CD4-positive, alpha-beta T cell treated with Interleukin-17A for 4 hours (primary cell): Measurements from ENCODE around the gene PIGL.
"Not testable (repeated sequence)": the region's sequence is repeated elsewhere in the genome, so short reads cannot be mapped to it uniquely, and the experiment has no call there.

Experiments used
- DNase-seq: peaks from one replicate; pipeline ENCODE4 v3.0.0-alpha.2; 2020; ENCODE audit warnings: mixed read lengths

Gene PIGL

GRCh38 chr17:16277163-16277562 lies 60.2 kb downstream of the PIGL start:
- no peak for DNase-seq

DNA sequence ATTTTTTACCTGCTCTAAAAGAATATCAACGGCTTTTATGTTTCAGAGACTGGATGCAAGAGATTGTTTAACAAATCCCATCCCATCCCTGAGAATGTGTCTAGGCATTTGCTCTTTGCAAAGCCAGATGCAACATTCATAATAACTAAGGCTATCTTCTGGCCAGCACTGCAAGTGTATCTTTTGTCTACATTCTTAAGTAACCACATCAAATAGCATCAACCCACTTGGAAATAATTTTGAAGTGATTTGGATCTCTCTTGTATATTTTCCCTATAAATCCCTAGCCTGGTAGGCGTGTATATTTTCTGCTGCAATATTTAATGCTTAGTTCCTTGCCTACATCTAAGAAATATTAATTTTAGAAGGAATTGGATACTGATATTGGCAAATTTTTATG lies 64.3 kb downstream of the PIGL start:
- no peak for DNase-seq

DNA sequence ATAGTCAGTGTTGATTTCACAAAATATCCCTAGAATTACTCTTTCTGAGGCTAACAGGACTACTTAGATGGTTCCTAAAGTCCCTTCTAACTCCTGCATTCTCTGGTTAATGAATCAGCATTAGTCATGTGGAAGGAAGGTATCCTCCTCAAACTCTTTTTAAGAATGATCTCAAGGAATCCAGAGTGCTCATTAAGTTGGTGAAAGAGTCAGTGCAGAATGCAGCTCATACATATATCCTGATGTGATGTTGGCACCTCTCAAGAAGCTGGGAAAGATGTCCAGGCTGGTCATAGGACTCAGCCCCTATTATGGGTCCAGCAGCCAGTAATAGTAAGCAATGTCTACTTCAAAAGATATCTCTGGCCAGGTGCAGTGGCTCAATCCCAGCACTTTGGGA lies 65.5 kb downstream of the PIGL start:
- no peak for DNase-seq

GRCh38 chr17:16283705-16284104 lies 66.7 kb downstream of the PIGL start:
- DNase-seq: no peak

- DNase-seq: no peak
Observed at GRCh38 chr17:16285646-16286008, 68.6 kb downstream of the PIGL start.

GRCh38 chr17:16286009-16286946 lies 69.3 kb downstream of the PIGL start:
- peak; percentile 82 for DNase-seq

- peak; percentile 6 for DNase-seq
Observed at GRCh38 chr17:16286947-16287562, 70.0 kb downstream of the PIGL start.

DNA sequence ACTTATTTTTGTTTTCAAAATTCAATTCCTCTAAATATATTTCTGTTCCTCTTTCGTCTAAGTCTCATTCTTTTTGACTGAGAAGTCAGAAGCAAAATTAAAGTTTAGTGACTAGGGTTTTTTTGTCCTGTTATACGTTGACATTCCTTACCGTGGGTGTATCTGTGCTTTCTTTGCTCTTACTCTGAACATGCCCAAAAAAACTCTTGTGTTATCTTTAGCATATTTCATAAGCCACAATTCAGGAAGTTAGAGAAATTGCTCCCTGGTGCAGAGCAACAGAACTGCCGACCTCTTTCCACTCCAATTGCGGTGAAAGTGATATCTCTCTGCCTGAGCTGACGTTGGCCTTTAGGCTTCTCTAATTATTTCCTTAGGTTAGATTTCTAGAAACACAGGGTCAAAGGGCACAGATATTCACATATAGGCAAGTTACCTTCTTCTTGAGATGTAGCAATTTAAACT lies 70.6 kb downstream of the PIGL start:
- DNase-seq: peak; percentile 33

DNA sequence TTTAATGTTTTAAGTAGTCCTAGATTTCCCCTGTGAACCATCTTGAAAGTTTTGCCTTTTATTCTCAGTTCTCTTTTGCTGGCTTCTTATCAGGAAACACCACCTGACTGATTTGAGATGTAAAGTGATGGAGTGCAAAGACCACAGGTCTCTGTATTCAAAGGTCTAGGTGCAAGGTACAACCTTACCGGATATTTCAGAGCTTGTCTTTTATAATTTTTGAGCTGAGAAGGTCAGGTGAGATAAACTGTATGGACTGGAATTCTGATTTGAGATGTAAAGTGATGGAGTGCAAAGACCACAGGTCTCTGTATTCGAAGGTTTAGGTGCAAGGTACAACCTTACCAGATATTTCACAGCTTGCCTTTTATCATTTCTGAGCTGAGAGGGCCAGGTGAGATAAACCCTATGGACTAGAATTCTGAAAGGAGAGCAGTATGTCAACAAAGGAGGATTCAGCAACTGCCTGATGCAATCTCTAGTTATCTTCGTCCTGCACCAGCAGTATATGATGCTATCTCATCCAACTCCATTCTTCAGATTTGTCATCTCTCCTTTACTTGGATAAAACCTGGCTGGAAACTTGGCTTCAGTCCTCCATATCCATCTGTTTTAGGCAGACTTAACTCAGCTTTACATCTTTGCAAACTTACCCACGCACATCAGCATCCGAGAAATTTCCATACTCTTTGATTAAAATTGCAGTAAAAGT lies 72.0 kb downstream of the PIGL start:
- DNase-seq: no peak

DNA sequence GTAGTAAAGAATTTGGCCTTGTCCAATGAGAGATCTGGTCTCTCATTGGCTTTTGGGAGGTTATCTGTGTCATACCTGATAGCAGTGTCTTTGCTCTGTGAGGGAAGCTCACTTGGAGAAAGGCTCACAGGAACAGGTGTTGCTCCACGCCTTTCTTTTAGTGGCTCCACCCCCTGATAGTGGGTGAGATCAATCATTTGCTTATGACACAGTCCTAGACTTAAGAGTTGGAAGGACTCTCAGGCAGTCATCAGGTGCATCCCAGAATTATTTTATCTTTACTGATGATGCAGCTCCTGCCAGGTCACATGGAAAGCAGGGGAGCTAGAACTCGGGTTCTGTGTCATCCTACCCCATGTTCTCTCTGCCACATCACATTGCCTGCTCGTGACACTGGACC lies 76.9 kb downstream of the PIGL start:
- no peak for DNase-seq

DNA sequence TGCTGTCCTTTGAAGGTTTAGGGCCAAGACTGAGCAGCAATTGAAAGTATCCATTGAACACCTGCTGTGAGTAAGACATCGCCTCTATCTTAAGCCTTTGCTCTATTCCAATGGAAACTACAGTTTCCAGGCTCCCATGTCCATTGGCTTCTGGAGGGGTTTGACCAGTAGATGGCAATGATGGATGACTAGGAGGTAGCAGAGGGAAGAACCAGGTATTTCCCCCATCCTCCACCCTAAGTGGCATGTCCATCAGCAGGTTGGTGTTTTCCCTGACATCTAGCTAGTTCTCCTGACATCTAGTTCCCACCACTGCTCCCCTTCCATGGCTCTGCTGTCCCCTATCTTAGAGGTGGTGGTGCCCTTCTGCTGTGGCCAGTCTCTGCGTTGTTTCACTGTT lies 77.5 kb downstream of the PIGL start:
- DNase-seq: no peak

DNA sequence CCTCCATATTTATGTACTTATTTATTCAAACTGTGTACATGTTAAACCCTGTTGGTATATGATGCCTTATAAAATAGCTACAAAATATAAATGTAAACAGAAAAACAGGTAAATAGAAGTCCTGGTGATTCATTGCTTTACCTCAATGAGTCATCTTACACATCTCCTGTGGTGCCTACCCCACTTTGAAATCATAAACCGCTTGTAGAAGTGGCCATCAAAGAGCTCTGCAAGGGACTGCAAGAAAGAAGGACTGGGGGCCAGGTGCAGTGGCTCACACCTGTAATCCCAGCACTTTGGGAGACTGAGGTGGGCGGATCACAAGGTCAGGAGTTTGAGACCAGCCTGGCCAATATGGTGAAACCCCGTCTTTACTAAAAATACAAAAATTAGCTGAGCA lies 79.1 kb downstream of the PIGL start:
- DNase-seq: not testable (repeated sequence)

DNA sequence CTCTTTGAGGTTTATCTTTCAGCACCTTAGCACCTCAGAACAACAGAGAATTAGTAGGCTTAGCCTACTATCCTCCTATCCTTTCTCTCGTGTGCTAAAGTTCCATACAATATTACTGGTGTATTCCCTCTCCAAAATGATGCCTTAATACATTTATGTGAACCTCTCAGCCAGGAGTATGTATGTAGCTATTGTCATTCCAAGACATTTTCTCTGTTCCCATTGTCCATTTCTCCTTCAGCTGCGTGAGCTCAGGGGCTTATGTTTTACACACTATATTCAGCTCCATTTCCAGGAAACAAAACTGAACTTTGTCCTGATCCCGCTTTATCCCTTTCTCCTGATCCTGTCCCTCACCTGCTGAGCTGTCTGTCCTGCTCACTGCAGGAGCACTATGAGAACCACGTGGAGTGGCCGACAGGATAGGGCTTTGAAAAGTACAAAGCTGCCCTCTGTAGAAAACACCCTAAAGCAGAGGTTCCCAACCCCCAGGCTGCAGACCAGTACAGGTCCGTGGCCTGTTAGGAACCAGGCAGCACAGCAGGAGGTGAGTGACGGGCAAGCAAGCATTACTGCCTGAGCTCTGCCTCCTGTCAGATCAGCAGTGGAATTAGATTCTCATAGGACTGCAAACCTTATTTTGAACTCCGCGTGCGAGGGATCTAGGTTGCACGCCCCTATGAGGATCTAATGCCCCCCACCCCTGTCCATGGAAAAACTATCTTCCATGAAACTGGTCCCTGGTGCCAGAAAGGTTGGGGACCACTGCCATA lies 80.5 kb downstream of the PIGL start:
- no peak for DNase-seq

DNA sequence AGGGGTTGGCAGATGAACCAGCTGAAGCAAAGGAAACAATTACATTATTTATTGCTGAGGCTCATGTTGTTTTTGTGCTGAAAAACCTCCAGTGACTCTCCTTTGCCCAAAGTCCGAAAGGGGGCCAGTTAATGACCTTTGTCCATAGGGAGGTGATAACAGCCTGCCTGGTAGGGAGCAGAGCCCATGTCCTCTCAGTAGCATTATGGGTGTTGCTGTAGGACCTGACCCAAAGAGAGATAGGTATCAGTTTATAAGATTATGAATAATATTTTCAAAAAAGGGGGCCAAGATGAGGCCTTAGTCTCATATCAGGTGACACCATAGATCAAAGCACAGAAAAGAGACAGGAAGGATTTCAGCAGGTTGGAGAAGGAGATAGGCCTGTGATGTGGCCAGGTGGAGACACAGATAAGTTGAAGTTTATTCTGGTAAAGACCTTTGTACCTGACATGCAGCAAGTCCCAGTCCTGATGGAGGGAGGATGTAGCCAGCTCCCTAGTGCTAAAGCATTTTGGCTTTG lies 81.2 kb downstream of the PIGL start:
- peak; percentile 11 for DNase-seq

GRCh38 chr17:16300554-16300953 lies 83.5 kb downstream of the PIGL start:
- no peak for DNase-seq

DNA sequence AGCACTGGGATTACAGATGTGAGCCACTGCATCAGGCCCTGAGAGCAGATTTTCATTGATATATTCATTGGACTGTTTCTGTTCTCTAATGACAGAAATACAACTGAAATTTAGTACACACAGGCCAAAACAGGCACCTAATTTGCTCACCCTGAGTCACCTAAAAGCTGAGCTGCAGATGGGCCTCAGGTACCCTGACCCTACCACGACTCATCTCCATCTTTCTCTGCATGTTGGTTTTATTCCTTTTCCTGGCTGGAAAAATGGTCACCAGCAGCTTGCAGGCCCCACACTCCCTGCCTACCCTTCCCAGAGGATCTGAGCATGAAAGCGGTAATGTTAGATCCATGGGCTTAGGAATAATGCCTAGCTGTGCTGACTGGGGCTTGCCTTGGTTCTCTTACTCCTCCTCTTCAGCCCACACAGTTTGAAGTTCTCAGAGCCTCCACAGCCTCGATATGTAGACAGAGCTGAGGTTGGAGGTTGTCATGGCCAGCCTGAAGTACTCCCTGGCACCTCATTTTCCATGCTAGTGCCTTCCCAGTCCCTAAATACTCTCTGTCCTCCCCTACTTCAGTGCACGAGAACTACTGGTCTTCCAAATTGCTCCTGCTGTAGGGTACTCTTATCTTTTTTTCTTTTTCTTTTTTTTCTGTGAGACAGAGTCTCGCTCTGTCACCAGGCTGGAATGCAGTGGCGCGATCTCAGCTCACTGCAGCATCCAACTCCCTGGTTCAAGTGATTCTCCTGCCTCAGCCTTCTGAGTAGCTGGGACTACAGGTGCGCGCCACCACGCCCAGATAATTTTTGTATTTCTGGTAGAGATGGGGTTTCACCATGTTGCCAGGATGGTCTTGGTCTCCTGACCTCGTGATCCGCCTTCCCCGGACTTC lies 85.2 kb downstream of the PIGL start:
- no peak for DNase-seq

GRCh38 chr17:16302856-16303255 lies 85.8 kb downstream of the PIGL start:
- DNase-seq: no peak

- peak; percentile 24 for DNase-seq
Observed at GRCh38 chr17:16304830-16305229, 87.8 kb downstream of the PIGL start.

DNA sequence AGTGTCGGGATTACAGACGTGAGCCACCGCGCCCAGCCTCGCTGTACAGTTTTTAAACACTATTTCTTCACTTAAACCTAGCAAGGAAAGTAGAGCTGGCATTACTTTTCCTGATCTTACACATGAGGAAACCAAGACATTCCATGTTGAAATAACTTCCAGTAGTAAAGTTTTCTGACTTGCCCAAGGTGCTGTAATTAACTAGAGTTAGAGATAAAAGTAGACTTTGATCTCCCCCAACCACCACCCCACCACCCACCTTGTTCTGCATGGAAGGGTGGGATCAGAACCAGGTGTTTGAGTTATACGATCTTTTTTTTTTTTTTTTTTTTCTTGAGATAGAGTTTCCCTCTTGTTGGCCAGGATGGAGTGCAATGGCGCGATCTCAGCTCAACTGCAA lies 89.2 kb downstream of the PIGL start:
- no peak for DNase-seq

GRCh38 chr17:16312061-16312460 lies 95.1 kb downstream of the PIGL start:
- not testable (repeated sequence) for DNase-seq
